HS-27A (cell line): ENCODE measurements around the gene SPIRE2.

Source experiments
- DNase-seq: peaks from one replicate; pipeline ENCODE4 v3.0.0-alpha.2; 2012; ENCODE audit warnings: low read depth, missing footprints

The SPIRE2 gene

GRCh38 chr16:89915303-89916232 is 87.3 kb downstream of the SPIRE2 start:
- DNase-seq = no peak

- DNase-seq = peak; percentile 79
These were observed 89.6 kb downstream of the SPIRE2 start for GRCh38 chr16:89917773-89918452.

DNA sequence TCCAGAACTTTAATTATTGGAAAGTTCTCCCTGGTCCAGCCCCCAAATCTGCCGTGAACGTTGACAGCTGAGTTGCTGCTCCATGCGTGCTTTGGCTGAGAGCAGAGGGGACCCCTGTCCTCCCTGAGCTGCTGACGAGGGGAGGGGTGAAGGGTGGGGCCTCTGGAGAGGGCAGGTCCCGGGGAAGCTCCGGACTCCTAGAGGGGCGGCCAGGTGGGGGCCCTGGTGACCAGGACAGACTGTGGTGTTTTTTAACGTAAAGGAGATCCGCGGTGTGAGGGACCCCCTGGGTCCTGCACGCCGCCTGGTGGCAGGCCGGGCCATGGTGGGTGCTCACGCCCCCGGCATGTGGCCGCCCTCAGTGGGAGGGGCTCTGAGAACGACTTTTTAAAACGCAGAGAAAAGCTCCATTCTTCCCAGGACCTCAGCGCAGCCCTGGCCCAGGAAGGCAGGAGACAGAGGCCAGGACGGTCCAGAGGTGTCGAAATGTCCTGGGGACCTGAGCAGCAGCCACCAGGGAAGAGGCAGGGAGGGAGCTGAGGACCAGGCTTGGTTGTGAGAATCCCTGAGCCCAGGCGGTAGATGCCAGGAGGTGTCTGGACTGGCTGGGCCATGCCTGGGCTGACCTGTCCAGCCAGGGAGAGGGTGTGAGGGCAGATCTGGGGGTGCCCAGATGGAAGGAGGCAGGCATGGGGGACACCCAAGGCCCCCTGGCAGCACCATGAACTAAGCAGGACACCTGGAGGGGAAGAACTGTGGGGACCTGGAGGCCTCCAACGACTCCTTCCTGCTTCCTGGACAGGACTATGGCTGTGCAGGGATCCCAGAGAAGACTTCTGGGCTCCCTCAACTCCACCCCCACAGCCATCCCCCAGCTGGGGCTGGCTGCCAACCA is 90.4 kb downstream of the SPIRE2 start, which contains the start of gene MC1R:
MC1R (plus strand) TSS at position 410 of the 895 bp plus-strand sequence; CDS start at position 807, 397 bp downstream.
- no peak for DNase-seq

- DNase-seq = no peak
These were observed 91.5 kb downstream of the SPIRE2 start for GRCh38 chr16:89919535-89920406.

GRCh38 chr16:89920723-89921122 is 92.4 kb downstream of the SPIRE2 start:
- DNase-seq = no peak
